DMS 273 (cell line): ENCODE results near the gene MTA1.

Source experiments
- DNase-seq: peaks from one replicate; lab custom pipeline; 2025; ENCODE audit not compliant: unreplicated experiment; lab: John Stamatoyannopoulos, UW

MTA1 gene

GRCh38 chr14:105422695-105423487 is 3.3 kb downstream of the MTA1 start:
- no peak for DNase-seq

- DNase-seq = no peak
These were observed 4.0 kb downstream of the MTA1 start for GRCh38 chr14:105423488-105424195.

DNA sequence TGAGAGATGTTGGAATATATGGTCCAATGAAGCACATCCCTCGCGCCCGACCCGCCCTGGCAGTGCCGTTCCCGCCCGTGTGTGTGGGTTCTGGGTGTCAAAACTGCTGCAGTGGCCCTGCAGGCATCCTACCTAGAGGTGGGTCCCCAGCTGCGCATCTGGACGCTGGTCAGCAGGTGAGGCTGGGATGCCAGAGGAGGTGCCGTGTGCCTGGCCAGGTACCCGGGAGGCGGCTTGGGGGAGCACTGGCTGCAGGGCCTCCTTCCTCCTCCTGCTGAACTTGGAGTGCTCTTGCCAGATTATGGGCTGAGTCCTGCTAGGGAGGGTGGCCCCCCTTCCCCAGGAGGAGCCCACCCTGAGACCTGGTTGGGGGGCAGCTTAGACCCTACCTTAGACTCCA is 5.2 kb downstream of the MTA1 start:
- no peak for DNase-seq

- DNase-seq = no peak
These were observed 6.2 kb downstream of the MTA1 start for GRCh38 chr14:105425823-105426247.

DNA sequence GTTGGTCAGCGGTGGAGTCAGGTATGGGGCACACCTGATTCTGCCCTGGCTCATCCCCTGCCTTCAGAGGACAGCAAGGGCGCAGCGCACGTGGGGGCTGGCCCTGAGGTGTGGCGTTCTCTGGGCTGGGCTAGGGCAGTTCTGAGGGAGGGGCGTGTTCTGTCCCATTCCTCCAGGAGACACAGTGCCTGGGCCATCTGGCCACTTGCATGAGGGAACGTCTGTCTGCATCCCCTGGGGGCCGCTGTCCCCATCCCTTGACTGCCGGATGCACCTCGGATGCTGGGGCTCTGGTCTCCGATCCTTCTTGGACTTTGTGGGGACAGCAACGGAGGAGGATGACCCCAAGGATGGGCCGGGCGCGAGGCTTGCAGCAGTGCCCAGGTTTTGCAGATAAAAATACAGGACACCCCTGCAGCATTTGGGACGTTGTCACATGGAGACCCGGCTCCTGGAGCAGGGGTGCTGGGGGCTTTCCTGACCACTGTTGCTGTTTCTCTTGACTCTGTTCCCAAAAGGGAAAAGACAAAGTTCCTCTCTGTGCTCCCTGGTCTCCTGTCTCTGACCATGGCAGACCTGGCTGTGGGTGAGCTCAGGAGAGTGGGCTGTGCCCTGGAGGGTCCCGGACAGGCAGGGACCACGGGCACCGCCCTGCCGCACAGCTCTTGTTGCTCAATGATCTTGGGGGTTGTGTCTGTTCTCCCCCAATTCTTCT is 6.9 kb downstream of the MTA1 start:
- DNase-seq = no peak

DNA sequence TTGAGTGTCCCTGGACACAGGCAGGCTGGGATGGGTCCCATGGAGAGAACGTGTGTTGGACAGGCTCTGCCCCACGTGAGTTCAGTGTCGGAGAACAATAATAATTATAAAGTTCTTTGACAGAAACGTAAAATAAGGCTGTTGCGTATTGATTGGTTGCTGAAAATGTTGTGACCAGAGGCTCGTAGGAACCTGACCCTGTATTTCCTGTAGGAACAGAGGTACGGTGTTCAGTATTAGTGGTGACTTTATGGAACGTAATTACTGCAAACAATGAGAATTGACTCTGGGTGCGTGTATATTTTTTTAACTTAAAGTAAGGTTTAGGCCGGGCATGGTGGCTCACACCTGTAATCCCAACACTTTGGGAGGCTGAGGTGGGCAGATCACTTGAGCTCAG is 7.8 kb downstream of the MTA1 start:
- no peak for DNase-seq

DNA sequence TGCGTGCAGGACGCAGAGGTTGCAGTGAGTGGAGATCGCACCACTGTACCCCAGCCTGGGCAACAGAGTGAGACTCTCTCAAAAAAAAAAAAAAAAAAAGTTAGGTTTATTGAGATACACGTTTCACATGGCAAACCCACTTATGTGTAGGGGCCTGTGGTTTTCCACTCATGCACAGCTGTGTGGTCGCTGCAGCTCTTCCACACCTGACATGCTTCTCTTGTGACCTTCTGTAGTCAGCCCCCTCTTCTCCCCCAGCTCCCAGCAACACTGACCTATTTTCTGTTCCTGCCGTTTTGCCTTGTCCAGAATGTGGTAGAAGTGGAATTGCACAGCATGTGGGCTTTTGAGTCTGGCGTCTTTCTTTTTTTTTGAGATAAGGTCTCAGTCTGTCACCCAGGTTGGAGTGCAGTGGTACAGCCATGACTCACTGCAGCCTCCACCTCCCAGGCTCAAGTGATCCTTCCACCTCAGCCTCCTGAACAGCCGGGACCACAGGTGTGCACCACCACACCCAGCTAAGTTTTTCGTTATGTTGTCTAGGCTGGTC is 8.4 kb downstream of the MTA1 start:
- no peak for DNase-seq

DNA sequence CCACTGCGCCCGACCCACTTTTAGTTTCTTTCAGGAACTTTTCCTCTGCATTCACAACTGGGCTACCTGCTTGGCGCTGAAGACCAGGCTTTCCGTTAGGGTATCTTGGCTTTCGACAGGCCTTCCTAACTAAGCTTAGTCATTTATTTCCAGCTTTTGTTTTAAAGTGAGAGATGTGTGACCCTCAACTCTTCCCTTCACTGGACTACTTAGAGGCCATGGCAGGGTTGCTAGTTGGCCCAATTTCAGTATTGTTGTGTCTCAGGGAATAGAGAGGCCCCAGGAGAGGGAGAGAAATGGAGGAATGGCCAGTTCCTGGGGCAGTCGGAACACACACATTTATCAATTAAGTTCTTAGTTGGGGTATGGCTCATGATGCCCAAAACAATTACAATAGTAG is 10.4 kb downstream of the MTA1 start:
- no peak for DNase-seq

- DNase-seq = no peak
These were observed 10.9 kb downstream of the MTA1 start for GRCh38 chr14:105430565-105430964.

DNA sequence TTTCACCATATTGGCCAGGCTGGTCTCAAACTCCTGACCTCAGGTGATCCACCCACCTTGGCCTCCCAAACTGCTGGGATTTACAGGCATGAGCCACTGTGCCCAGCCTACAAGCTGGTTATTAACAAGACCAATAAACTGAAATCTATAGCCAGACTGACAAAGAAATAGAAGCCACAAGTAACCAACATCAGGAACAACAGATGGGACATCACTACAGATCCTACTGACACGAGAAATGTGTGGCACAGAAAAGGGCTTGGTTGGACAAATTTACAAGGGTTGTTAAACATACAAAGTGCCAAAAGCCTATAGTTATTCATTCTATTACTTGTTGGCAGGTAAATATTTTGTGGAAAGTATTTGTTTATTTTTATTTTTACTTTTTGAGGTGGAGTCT is 11.6 kb downstream of the MTA1 start:
- DNase-seq = no peak

- DNase-seq = no peak
These were observed 13.0 kb downstream of the MTA1 start for GRCh38 chr14:105432657-105433056.

GRCh38 chr14:105433161-105433605 is 13.6 kb downstream of the MTA1 start:
- DNase-seq = no peak

DNA sequence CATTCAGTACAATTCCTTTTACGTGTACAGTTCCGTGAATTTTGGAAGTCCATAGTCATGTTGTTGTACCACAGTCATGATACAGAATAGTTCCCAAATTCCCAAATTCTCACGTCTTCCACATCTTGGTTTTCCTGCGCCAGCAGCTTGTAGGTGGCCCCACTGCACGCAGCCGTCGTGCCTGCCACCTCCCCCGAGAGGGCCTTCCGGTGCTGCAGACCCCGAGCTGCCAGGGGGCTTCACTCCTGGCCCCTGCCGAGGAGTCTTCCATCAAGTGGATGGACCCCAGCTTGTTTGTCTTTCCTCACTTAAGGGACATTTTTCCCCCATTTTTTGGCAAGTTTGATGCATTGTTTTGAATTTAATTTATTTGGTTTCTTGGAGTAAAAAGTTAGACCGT is 16.8 kb downstream of the MTA1 start:
- no peak for DNase-seq

DNA sequence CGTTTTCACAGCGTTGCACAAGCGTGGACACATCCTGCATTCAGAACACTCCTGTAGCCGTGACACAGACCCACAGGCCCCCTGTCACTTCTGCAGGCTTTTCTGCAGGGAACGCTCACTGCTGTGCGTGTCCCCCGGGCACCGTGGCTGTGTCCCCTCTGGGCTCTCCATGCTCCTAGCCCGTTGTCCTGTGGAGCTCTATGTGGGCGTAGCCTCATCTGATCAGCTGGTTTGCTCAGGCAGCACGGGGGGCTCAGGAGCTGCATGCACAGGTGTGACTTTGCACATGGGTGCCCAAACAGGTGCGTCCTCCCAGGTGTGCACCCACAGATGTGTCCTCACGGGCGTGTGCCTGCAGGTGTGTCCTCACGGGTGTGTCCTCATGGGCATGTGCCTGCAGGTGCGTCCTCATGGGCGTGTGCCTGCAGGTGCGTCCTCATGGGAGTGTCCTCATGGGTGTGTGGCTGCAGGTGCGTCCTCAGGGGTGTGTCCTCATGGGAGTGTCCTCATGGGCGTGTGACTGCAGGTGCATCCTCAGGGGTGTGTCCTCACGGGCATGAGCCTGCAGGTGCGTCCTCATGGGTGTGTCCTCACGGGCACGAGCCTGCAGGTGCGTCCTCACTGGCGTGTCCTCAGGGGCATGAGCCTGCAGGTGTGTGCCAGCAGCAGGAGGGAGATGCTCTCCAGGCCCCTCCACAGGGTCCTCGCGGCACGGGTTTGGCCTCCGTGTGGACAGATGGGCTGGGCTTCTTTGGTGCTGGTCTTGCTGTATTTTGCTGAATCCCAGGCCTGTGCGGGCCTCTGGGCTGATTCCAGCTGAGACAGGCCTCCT is 17.5 kb downstream of the MTA1 start:
- DNase-seq = no peak

GRCh38 chr14:105437723-105438500 is 18.3 kb downstream of the MTA1 start:
- DNase-seq = no peak

DNA sequence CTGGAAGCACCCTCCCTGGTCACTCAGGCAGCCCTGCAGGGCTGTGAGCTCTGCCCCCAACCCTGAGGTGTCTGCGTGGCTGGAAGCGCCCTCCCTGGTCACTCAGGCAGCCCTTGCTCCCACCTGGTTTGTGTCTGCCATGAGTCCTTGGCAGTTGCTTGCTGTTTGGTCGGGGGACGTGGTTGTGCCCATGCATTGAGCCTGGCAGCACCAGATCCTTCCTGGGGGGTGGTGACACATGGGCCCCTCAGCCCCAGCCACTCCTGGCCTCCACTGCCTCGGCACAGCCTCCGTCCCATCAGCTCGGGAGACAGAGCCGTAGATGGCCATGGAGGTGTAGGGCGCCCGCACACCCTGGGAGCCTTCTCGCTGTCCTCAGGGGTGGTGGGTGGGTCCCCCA is 19.6 kb downstream of the MTA1 start:
- DNase-seq = no peak

- peak; percentile 98 for DNase-seq
These were observed 20.3 kb downstream of the MTA1 start for GRCh38 chr14:105439710-105440553.

GRCh38 chr14:105440554-105440900 is 20.9 kb downstream of the MTA1 start:
- DNase-seq = no peak

- no peak for DNase-seq
These were observed 21.4 kb downstream of the MTA1 start for GRCh38 chr14:105440992-105441391.
